ENCODE measurements around the gene MSH6. TPM values are rescaled to one million over a fixed set of nuclear protein-coding genes. Genes with fewer than 3 reads are reported as not detected.

MSH6 gene
- total and polyA plus RNA-seq, 2 of the 8 experiments (the other 6 are each of a cell fraction or from before 2014, with no cell fraction given): 45.8 to 301 TPM

- H3K18ac ChIP-seq (ENCODE audit: extremely low read depth, low read length): no peak overlapping the region
- POLR2A ChIA-PET (ENCODE audit: partially characterized antibody): no interaction called here
- H3K4me1 ChIP-seq (replicated peaks in 1 of 4; ENCODE audit: control insufficient read depth in 3 of 4, insufficient read depth in 4 of 4, low read length in 3 of 4): no peaks in the 10 kb centered on the region
- FAIRE-seq (no peak), DNase-seq (ENCODE audit: low read depth in 1 of 2, low spot score in 2 of 2) (no peak)
- no peak overlapping the region for H3K4me2 ChIP-seq (ENCODE audit: insufficient read depth in 1 of 2, low read depth in 2 of 2, low read length in 2 of 2)
- H4K91ac ChIP-seq (replicated peaks; ENCODE audit: insufficient read length, low read length): no peak overlapping the region
- H2AFZ ChIP-seq (ENCODE audit: low read length): no peak overlapping the region
- H3K79me1 ChIP-seq (ENCODE audit: low read depth, low read length): peaks cover 8% of the 10 kb centered on the region; the same call in 1 of the 2 replicates
- H3K9me3 ChIP-seq (ENCODE audit: insufficient read depth in 2 of 2, low read depth in 1 of 2, low read length in 1 of 2): no peaks in the 10 kb centered on the region
- no peak overlapping the region for H3K23ac ChIP-seq (ENCODE audit: insufficient read length)
- H4K5ac ChIP-seq (ENCODE audit: insufficient read length, low read depth, low read length): no peak overlapping the region
- no peak overlapping the region for H2AK5ac ChIP-seq (ENCODE audit: low read depth, low read length)
- WGBS, 2 experiments (ENCODE audit: extremely low coverage in 1 of 2, insufficient coverage in 1 of 2, insufficient read length in 1 of 2, insufficient replicate concordance in 2 of 2, low coverage in 1 of 2, low lambda C conversion rate in 2 of 2, missing lambda C conversion rate in 1 of 2): 89% methylated on average over 2 of the region's 2 CpGs; no CpG with 5 or more reads in 1 of the 2 experiments
- no peaks in the 10 kb centered on the region for H3K27me3 ChIP-seq (replicated peaks in 1 of 4; ENCODE audit: control insufficient read depth in 3 of 4, extremely low read depth in 1 of 4, insufficient read depth in 3 of 4, low read length in 3 of 4)
- peaks cover 1 to 6% of the 10 kb centered on the region in 2 experiments for H4K20me1 ChIP-seq (replicated peaks in 1 of 2; ENCODE audit: control insufficient read depth in 1 of 2, insufficient read depth in 2 of 2, low read length in 2 of 2)
- no peak overlapping the region for H2BK12ac ChIP-seq (ENCODE audit: low read depth, low read length)
- CTCF ChIA-PET (ENCODE audit: partially characterized antibody): interaction anchor here (0.7 kb wide), 1 partner anchor 218 kb away, joined by 3 read pairs; no protein-coding TSS in a partner anchor
- H3K4ac ChIP-seq (replicated peaks; ENCODE audit: insufficient read length, low read depth, low read length): no peak overlapping the region
- H2BK120ac ChIP-seq (replicated peaks; ENCODE audit: low read depth, low read length): no peak overlapping the region
- no peaks in the 10 kb centered on the region for H3K23me2 ChIP-seq (ENCODE audit: low read depth, low read length)
- H4K8ac ChIP-seq (ENCODE audit: extremely low read depth, insufficient read depth, low read length): no peak overlapping the region
- no peak overlapping the region for H3K56ac ChIP-seq (replicated peaks; ENCODE audit: insufficient read length, low read depth, low read length)
- H2BK20ac ChIP-seq (ENCODE audit: low read length): no peak overlapping the region
- no peak overlapping the region for H3K27ac ChIP-seq (ENCODE audit: low read depth, low read length)
- H3K9ac ChIP-seq (replicated peaks in 1 of 4; ENCODE audit: extremely low read depth in 1 of 4, low read depth in 3 of 4, low read length in 3 of 4): no peak overlapping the region
- H3K36me3 ChIP-seq (ENCODE audit: control insufficient read depth in 2 of 4, insufficient read depth in 4 of 4, low read length in 3 of 4): peaks cover 0 to 2% (median 0%) of the 10 kb centered on the region in 4 experiments; a peak in 2 of 8 replicates
- no peak overlapping the region for H3K4me3 ChIP-seq (ENCODE audit: extremely low read depth in 1 of 4, insufficient read depth in 2 of 4, low read depth in 3 of 4, low read length in 4 of 4)
- H2BK5ac ChIP-seq (ENCODE audit: low read depth, low read length): no peak overlapping the region
- no peak overlapping the region for H3K14ac ChIP-seq (ENCODE audit: insufficient read length)
- peaks cover 0 to 76% of the 10 kb centered on the region in 2 experiments; a peak in 3 of 4 replicates for H3K79me2 ChIP-seq (ENCODE audit: control insufficient read depth in 1 of 2, insufficient read depth in 2 of 2, low read length in 2 of 2)
- no peak overlapping the region for H2BK15ac ChIP-seq (ENCODE audit: low read length)
- TF ChIP-seq EZH2 (IDR thresholded peaks at IDR 0.05; ENCODE audit: low read depth, low read length, severe bottlenecking) (no peak), PHF8 (conservative IDR thresholded peaks at IDR 0.05; ENCODE audit: low read depth, low read length) (no peak), RXRA (IDR thresholded peaks at IDR 0.05; ENCODE audit: insufficient read depth, low read depth, low read length) (no peak), MAFK (IDR thresholded peaks at IDR 0.05; ENCODE audit: low read depth, low read length) (no peak), ASH2L (IDR thresholded peaks at IDR 0.05; ENCODE audit: low read length) (no peak), JUND (IDR thresholded peaks at IDR 0.05; ENCODE audit: low read length) (no peak), CHD1 (IDR thresholded peaks at IDR 0.05; ENCODE audit: low read depth, low read length) (no peak), SRF (IDR thresholded peaks at IDR 0.05; ENCODE audit: low read depth, low read length) (no peak), RNF2 (IDR thresholded peaks at IDR 0.05; ENCODE audit: borderline replicate concordance, low read depth, low read length, missing control alignments, poor library complexity, severe bottlenecking) (no peak), FOSL1 (IDR thresholded peaks at IDR 0.05; ENCODE audit: insufficient read depth, low read depth, low read length) (no peak), JUN (IDR thresholded peaks at IDR 0.05; ENCODE audit: low read depth, low read length) (no peak), KDM5A (IDR thresholded peaks at IDR 0.05; ENCODE audit: low read length) (no peak), ZNF274 (IDR thresholded peaks at IDR 0.05; ENCODE audit: borderline replicate concordance, extremely low read depth, low read length) (no peak), EGR1 (IDR thresholded peaks at IDR 0.05; ENCODE audit: borderline replicate concordance, low read depth, low read length) (no peak), SUZ12 (IDR thresholded peaks at IDR 0.05; ENCODE audit: low read length) (no peak)
Measured at GRCh38 chr2:47844162-47844561, 61.2 kb downstream of the MSH6 start.

Measured in H1 (cell line).